Cardiac muscle cell (in vitro differentiated cells and primary cell): Measurements from ENCODE around the gene SMYD3. TPM values are rescaled to one million over a fixed set of nuclear protein-coding genes. Genes with fewer than 3 reads are reported as not detected.
A peak's percentile ranks its signal among the peaks of the same experiment; 100 is the strongest.

Experiments
- DNase-seq, 2 donors: peaks; one replicate each; pipeline versions ENCODE4 v3.0.0 to v3.0.0-alpha.2; 2010 to 2017; ENCODE audit warnings: low read depth in 1 of 2, low spot score in 1 of 2
- H3K27ac ChIP-seq: fragments of 200-600 bp; sonication (generic); 2 replicates; pipeline ENCODE4 v1.5.1; 2016
- H3K27me3 ChIP-seq: fragments of 200-600 bp; sonication (generic); 2 replicates; pipeline ENCODE4 v1.6.0; 2016; ENCODE audit warnings: control low read depth
- H3K36me3 ChIP-seq: fragments of 200-600 bp; sonication (generic); 2 replicates; pipeline ENCODE4 v1.5.1; 2016; ENCODE audit warnings: control low read depth
- H3K4me1 ChIP-seq: fragments of 200-600 bp; sonication (generic); 2 replicates; pipeline ENCODE4 v1.8.1; 2017; ENCODE audit warnings: low read depth, mild to moderate bottlenecking, mixed run types
- H3K4me3 ChIP-seq: fragments of 200-600 bp; sonication (generic); 2 replicates; pipeline ENCODE4 v1.5.1; 2016; ENCODE audit warnings: mild to moderate bottlenecking
- H3K9me3 ChIP-seq: fragments of 200-600 bp; sonication (generic); 2 replicates; pipeline ENCODE4 v1.5.1; 2017; ENCODE audit warnings: low read depth, mild to moderate bottlenecking, control low read depth
- CTCF ChIP-seq: IDR thresholded peaks from 2 replicates; pipeline ENCODE4 v1.5.1; 2012; ENCODE audit warnings: low read depth, mild to moderate bottlenecking, low read length
- polyA plus RNA-seq: library from polyadenylated mRNA; unstranded; fragments of >200 nt; fragmentation: Nextera tagmentation; extraction: Ambion mirVana; gene quantifications from 2 replicates; pipeline ENCODE4 v1.2.1, GENCODE V29; 2016
- total RNA-seq: library from RNA; depleted of rRNA; stranded (reverse); fragments of >200 nt; gene quantifications from 2 replicates; pipeline ENCODE4 v1.2.3, GENCODE V29; 2016

SMYD3 gene
- total and polyA plus RNA-seq, 2 experiments from 2014 or later: 47.2 to 50.8 TPM

- TF ChIP-seq CTCF: no peak
- H3K4me3 ChIP-seq: no peak overlapping the region
- DNase-seq: no peak
- no peaks in the 10 kb centered on the region for H3K9me3 ChIP-seq
- H3K36me3 ChIP-seq: no peaks in the 10 kb centered on the region
- H3K27me3 ChIP-seq: no peaks in the 10 kb centered on the region
- peaks cover 3% of the 10 kb centered on the region for H3K4me1 ChIP-seq
- no peak overlapping the region for H3K27ac ChIP-seq
These were observed 544.6 kb downstream of the SMYD3 start for GRCh38 chr1:245962453-245962852.

- H3K36me3 ChIP-seq: no peaks in the 10 kb centered on the region
- H3K9me3 ChIP-seq: no peaks in the 10 kb centered on the region
- peaks cover 3% of the 10 kb centered on the region for H3K4me1 ChIP-seq
- peak in 1 of 2 donors; percentile 47 for DNase-seq
- no peaks in the 10 kb centered on the region for H3K27me3 ChIP-seq
- peak overlapping the region; percentile 30 for H3K27ac ChIP-seq
- H3K4me3 ChIP-seq: no peak overlapping the region
- TF ChIP-seq CTCF: no peak
These were observed 545.9 kb downstream of the SMYD3 start for GRCh38 chr1:245961137-245961540.

- no peak for TF ChIP-seq CTCF
- Histone ChIP-seq H3K27me3 (no peaks in the 10 kb centered on the region), H3K4me3 (no peak overlapping the region), H3K27ac (no peak overlapping the region), H3K4me1 (peaks cover 3% of the 10 kb centered on the region), H3K9me3 (no peaks in the 10 kb centered on the region), H3K36me3 (no peaks in the 10 kb centered on the region)
- no peak for DNase-seq
These were observed 546.9 kb downstream of the SMYD3 start for GRCh38 chr1:245960171-245960570.

DNA sequence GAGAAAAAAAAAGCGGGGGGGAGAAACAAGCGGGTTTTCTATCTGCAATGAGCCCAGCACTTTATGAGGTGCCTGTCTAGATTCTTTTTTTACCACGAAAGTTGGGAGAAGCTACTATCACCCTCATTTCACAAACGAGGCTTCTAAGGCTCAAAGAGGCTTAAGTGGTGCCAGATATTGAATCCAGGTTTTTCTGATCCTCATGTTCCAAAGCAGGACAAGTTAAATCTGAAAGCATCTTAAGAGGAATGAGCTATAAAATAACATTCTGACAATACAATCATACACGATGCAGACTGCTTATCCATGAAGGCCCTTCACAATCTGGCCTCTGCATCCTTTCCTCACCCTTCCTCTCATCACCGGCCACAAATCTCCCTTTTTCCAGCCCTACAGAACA, 549.1 kb downstream of the SMYD3 start:
- no peak overlapping the region for H3K27ac ChIP-seq
- no peaks in the 10 kb centered on the region for H3K36me3 ChIP-seq
- no peaks in the 10 kb centered on the region for H3K9me3 ChIP-seq
- no peak for DNase-seq
- no peaks in the 10 kb centered on the region for H3K27me3 ChIP-seq
- H3K4me1 ChIP-seq: peaks cover 3% of the 10 kb centered on the region
- no peak overlapping the region for H3K4me3 ChIP-seq
- TF ChIP-seq CTCF: no peak

- Histone ChIP-seq H3K9me3 (no peaks in the 10 kb centered on the region), H3K36me3 (no peaks in the 10 kb centered on the region), H3K4me1 (peaks cover 3% of the 10 kb centered on the region), H3K27ac (no peak overlapping the region), H3K4me3 (no peak overlapping the region), H3K27me3 (no peaks in the 10 kb centered on the region)
- no peak for DNase-seq
- no peak for TF ChIP-seq CTCF
These were observed 549.7 kb downstream of the SMYD3 start for GRCh38 chr1:245957427-245957826.

- no peak overlapping the region for H3K4me3 ChIP-seq
- peaks cover 3% of the 10 kb centered on the region for H3K4me1 ChIP-seq
- H3K9me3 ChIP-seq: no peaks in the 10 kb centered on the region
- no peak overlapping the region for H3K27ac ChIP-seq
- no peak for TF ChIP-seq CTCF
- no peaks in the 10 kb centered on the region for H3K27me3 ChIP-seq
- peak in 1 of 2 donors; percentile 47 for DNase-seq
- no peaks in the 10 kb centered on the region for H3K36me3 ChIP-seq
These were observed 550.9 kb downstream of the SMYD3 start for GRCh38 chr1:245956225-245956624.
